Jurkat, Clone E6-1 (cell line): ENCODE measurements around the gene CCDC32. TPM values are rescaled to one million over a fixed set of nuclear protein-coding genes. Genes with fewer than 3 reads are reported as not detected.
"Not testable (repeated sequence)": the region's sequence is repeated elsewhere in the genome, so short reads cannot be mapped to it uniquely, and the experiment has no call there.

Experiments used
- DNase-seq: peaks from one replicate; pipeline ENCODE4 v3.0.0-alpha.2; 2011; ENCODE audit warnings: low read depth, low spot score
- H3K4me3 ChIP-seq: 2 replicates; pipeline ENCODE4 v1.5.1; 2011; ENCODE audit warnings: mild to moderate bottlenecking, low read length, control low read depth, moderate library complexity
- polyA plus RNA-seq: library from polyadenylated mRNA; unstranded; fragments of >200 nt; gene quantifications from one replicate; pipeline ENCODE4 v1.2.1, GENCODE V29; 2012; ENCODE audit warnings: missing spikeins; ENCODE audit not compliant: insufficient read length, insufficient read depth

The CCDC32 gene
- polyA plus RNA-seq, result 27.6 TPM

- DNase-seq, result peak; percentile 97
- peak within 1 kb of the TSS; percentile 95 for H3K4me3 ChIP-seq
Measured at GRCh38 chr15:40564591-40565332, at the start of gene CCDC32. Gene CCDC32, minus strand, starts transcription at chr15:40565042. Its CDS starts 2,027 bp downstream, at chr15:40563015.

DNA sequence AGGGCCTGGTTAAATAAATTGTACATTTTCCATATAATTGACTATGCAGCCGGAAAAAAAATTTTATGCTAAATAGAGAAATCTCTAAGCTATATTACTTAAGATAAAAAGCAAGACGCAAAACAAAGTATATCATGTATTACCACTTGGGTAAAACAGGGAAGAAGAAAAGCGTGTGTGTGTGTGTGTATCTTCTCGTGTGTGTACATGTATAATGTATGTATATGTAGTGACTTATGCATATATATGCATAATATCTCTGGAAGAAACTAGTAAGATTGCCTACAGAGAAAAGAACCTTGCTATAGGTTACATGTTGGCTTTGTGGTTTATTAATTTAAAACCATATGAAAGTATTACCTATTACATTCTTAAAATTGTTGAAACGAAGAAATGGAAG is 48.2 kb upstream of the CCDC32 start:
- H3K4me3 ChIP-seq, result no peak overlapping the region
- no peak for DNase-seq

DNA sequence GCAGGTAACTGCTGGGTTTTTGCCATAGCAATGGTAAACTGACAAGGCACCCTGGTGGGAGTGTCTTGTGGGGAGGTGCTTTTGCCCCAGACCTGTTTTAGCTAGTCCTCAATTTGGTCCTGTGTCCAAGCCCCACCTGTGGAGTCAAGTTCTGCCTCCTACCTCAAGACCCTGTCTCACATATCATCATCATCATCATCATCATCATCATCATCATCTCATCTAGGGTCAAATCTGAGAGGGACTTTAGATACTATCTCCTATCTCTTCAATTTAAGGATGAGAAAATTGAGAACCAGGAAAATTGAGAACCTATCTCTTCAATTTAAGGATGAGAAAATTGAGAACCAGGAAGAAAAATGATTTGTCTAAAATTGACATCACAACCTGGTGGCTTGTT is 39.1 kb upstream of the CCDC32 start:
- DNase-seq, result no peak
- no peak overlapping the region for H3K4me3 ChIP-seq

DNA sequence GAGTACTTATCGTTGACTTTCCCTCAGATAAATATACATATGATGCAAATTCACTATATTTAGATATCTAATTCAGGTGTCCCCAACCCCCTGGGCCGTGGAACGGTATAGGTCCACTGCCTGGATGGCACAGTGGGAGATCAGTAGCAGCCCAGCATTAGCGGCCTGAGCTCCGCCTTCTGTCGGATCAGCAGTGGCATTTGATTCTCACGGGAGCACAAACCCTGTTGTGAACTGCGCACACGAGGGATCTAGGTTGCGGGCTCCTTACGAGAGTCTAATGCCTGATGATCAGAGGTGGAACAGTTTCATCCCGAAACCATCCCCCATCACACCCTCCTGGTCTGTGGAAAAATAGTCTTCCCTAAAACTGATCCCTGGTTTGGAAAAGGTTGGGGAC is 36.1 kb upstream of the CCDC32 start:
- H3K4me3 ChIP-seq, result no peak overlapping the region
- no peak for DNase-seq

- DNase-seq, result no peak
- H3K4me3 ChIP-seq, result no peak overlapping the region
Measured at GRCh38 chr15:40598672-40599071, 33.8 kb upstream of the CCDC32 start.

DNA sequence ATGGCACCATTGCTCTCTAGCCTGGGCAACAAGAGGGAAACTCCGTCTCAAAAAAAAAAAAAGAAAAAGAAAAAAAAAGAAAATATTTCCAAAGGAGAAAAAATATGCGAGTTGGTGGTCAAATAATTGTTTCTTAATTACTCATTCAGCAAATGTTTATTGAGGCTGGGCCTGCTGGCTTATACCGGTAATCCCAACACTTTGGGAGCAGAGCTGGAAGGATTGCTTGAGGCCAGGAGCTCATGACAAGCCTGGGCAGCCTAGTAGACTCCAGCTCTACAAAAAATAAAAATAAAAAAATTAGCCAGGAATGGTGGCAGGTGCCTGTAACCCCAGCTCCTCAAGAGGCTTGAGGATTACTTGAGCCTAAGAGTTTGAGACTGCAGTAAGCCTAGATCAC is 33.3 kb upstream of the CCDC32 start:
- no peak for DNase-seq
- H3K4me3 ChIP-seq, result no peak overlapping the region

DNA sequence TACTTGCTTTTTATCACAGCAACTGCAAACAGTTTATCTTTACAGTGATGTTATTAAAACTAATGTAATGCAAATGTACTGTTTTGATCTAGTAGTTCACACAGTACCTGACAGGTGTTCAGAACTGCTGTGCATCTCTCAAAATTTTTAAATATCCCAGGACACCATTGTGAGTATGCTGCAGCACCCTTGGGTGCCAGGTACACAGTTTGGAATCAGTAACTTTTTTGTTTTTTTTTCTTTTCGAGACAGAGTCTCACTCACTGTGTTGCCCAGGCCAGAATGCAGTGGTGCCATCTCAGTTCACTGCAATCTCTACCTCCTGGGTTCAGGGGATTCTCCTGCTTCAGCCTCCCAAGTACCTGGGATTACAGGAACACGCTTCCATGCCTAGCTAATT is 32.2 kb upstream of the CCDC32 start:
- DNase-seq, result no peak

GRCh38 chr15:40595773-40596172 is 30.9 kb upstream of the CCDC32 start:
- no peak for DNase-seq
- peak overlapping the region; percentile 92; the same call in 1 of the 2 replicates for H3K4me3 ChIP-seq

More for the DNA sequence above, 32.2 kb upstream of the CCDC32 start:
- H3K4me3 ChIP-seq, result no peak overlapping the region

DNA sequence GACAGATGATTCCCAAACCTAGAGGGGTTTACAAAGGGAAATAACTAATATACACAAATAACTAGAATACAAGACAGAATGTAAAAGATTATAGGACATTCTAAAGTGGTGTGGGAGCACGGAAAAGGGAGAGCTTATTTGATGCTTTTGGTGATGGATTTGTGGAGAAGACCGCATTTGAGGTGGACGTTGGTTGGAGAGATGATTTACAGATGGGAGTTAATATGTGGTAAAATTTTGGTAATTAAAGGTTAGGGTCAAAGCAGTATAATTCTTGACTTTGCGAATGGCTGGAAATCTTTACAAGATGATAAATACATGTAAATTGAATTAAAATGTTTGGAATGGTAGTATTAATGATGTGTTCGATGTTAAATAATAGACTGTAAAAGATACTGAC is 30.4 kb upstream of the CCDC32 start:
- DNase-seq, result no peak

DNA sequence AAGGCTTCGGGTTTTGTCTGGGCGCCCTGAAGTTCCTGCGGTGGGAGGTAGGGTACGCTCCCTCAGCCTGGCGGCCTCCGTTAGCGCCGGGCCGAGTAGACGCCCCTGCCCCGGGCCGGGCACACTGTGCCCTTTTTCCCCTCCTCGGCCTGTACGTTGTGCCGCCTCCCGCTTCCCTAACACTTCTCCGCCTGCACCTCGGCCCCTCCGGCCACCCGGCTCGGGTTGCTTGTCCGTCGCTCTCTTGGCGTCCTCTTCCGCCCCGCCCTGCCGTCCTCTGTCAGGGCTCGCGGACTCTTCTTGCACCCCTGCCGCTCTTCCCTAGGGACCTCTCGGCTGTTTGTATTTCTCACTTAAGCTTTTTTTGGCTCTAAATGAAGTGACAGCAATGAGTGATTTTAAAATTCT is 29.6 kb upstream of the CCDC32 start:
- peak overlapping the region; percentile 92 for H3K4me3 ChIP-seq
- DNase-seq, result no peak

More for the DNA sequence above, 30.4 kb upstream of the CCDC32 start:
- H3K4me3 ChIP-seq, result peak overlapping the region; percentile 92

DNA sequence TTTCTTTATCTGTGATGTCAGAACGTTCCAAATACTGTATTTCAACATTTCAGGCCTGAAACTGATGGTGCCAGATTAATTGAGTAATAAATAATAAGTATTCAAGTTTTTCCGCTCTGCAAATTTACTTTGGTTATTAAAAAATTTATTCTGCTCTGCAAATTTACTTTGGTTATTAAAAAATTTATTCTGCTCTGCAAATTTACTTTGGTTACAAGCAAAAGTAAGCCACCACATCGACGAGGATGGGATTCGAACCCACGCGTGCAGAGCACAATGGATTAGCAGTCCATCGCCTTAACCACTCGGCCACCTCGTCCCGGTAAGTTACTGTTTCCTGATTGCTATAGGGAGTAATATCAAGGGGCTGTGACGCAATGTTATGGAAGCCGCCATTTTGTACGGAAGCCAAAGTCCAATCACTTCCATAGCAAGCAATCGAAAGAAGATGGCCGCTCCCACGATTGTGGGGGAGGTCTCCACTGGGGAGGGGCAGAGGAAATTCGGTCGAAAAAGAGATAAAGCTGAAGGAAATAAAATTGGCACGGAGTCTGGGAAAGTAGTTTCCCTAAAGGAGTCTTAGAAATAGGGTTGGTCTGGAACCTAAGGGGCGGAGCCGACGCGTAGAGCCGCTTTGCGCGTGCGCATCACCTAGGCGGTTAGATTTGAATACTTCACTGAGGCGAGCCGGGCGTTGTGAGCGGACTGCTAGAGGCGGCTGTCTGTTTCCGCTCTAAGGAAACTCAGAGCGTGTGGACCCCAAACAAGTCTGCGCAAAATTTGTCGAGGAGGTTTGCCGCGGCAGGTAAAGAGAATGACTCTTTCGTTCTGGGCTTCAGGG is 29.0 kb upstream of the CCDC32 start, which contains the start of gene KNL1:
Gene KNL1 (plus strand): TSS at position 662 of the 841 bp plus-strand sequence. CDS start 8,683 bp downstream, outside the sequence.
- peak within 1 kb of the TSS; percentile 92 for H3K4me3 ChIP-seq
- peak; percentile 96 for DNase-seq

DNA sequence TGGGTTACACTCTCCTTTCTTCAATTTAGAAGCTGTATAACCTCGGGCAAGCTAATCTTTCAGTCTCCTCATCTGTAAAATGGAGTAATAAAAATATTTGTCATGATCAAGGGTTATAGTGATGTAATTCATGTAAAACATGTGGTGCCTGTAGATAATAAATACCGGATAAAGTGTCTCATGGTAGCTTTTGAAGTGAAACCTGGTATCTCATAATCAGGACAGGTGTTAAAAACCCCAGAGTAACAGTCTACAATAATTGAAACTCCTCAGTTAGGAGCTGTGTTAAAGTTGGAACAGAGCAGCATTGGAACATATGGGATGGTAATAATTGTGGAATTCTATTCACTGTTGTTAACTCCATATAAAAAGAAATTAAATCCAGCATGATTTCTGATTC is 28.3 kb upstream of the CCDC32 start:
- H3K4me3 ChIP-seq, result peak overlapping the region; percentile 92
- DNase-seq, result peak; percentile 72

GRCh38 chr15:40591389-40591788 is 26.5 kb upstream of the CCDC32 start:
- DNase-seq, result no peak
- no peak overlapping the region for H3K4me3 ChIP-seq

GRCh38 chr15:40590667-40591050 is 25.8 kb upstream of the CCDC32 start:
- no peak overlapping the region for H3K4me3 ChIP-seq
- no peak for DNase-seq

DNA sequence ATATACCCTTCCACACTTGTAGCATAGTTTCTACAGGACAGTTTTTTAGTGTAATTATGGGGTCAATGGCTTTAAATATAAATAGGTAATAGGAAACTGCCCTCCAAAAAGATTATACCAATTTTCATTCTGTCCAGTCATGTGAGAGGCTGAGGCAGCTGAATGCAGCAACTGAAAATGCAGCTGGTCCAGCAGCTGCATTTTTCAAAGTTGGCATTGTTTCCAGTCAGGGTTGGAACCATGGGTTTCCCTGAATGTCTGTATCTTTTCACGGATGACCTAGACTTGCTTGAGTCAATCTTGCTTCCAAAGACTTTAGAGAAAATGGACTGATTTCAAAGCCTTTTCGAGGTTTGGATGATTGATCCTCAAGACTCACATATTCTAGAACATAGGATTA is 19.3 kb upstream of the CCDC32 start:
- no peak for DNase-seq
- no peak overlapping the region for H3K4me3 ChIP-seq

DNA sequence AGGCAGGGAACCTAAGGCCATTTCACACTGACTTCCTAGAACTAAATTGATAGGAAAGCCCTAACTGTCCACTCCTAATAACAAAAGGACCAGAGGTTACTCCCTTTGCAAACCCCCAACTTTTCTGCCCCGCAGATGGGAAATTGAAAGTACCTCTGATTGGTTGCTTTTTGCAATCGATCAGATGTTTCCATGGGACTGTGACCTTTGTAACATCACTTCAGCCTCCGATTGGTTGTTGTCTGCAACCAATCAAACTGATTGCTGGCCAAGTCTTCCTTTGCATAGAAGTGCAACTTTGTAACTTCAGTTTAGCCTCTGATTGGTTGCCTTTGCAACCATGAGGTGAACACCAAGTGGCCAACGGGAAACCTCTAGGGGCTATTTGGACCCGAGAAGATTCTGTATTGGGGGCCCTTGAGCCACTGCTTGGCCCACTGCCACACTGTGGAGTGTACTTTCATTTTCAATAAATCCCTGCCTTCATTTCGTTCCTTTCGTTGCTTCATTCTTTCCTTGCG is 17.9 kb upstream of the CCDC32 start:
- DNase-seq, result no peak
- H3K4me3 ChIP-seq, result no peak overlapping the region

- not testable (repeated sequence) for H3K4me3 ChIP-seq, DNase-seq
Measured at GRCh38 chr15:40581796-40582195, 17.0 kb upstream of the CCDC32 start.

GRCh38 chr15:40578892-40579291 is 14.1 kb upstream of the CCDC32 start:
- DNase-seq, result no peak
- H3K4me3 ChIP-seq, result no peak overlapping the region

- not testable (repeated sequence) for DNase-seq, H3K4me3 ChIP-seq
Measured at GRCh38 chr15:40576914-40577313, 12.1 kb upstream of the CCDC32 start.

DNA sequence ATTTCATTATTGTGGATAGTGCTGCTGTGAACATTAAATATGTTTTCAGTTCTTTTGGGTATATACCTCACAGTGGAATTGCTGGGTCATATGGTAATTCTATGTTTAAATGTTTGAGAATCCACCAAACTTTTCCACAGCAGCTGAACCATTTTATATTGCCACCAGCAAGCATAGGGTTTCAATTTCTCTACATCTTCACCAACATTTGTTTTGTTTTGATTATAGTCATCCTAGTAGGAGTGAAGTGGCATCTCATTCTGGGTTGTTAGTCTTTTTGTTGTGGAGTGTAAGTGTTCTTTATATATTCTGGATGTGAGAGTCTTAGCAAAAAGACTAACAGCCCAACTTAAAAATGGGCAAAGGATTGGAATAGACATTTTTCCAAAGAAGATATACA is 10.3 kb upstream of the CCDC32 start:
- no peak for DNase-seq
- H3K4me3 ChIP-seq, result no peak overlapping the region
